ENCODE measurements around the gene ATG7.

- TF ChIP-seq CTCF (IDR thresholded peaks at IDR 0.05) (no peak), POLR2A (IDR thresholded peaks at IDR 0.05) (no peak)
These were observed 35.7 kb downstream of the ATG7 start for GRCh38 chr3:11307830-11308432.
